Osteoblast (primary cell): ENCODE data around the gene RAB25. TPM values are rescaled to one million over a fixed set of nuclear protein-coding genes. Genes with fewer than 3 reads are reported as not detected.

ENCODE experiments used
- DNase-seq: peaks from one replicate; pipeline ENCODE4 v3.0.0; 2011; ENCODE audit warnings: low spot score, mixed read lengths; ENCODE audit not compliant: insufficient read length; ENCODE audit errors: missing footprints
- H2AFZ ChIP-seq: 2 replicates; pipeline ENCODE4 v1.6.0; 2011; ENCODE audit warnings: mild to moderate bottlenecking, low read length
- H3K27ac ChIP-seq: 2 replicates; pipeline ENCODE4 v1.5.1; 2011; ENCODE audit warnings: mild to moderate bottlenecking, low read depth, low read length, moderate library complexity
- H3K27me3 ChIP-seq: 2 replicates; pipeline ENCODE4 v1.6.0; 2012; ENCODE audit warnings: mild to moderate bottlenecking, control low read depth, inconsistent platforms, low read length, moderate library complexity; ENCODE audit not compliant: insufficient read depth
- H3K36me3 ChIP-seq: 2 replicates; pipeline ENCODE4 v1.5.1; 2011; ENCODE audit warnings: mild to moderate bottlenecking, low read length, control low read depth, moderate library complexity; ENCODE audit not compliant: insufficient read depth
- H3K4me1 ChIP-seq: 2 replicates; pipeline ENCODE4 v1.5.1; 2011; ENCODE audit warnings: mild to moderate bottlenecking, low read length, control low read depth, moderate library complexity; ENCODE audit not compliant: insufficient read depth
- H3K4me2 ChIP-seq: 2 replicates; pipeline ENCODE4 v1.6.0; 2011; ENCODE audit warnings: mild to moderate bottlenecking, low read length; ENCODE audit not compliant: insufficient read depth
- H3K4me3 ChIP-seq: fragments of 200-600 bp; sonication (generic); 3 replicates; pipeline ENCODE4 v1.5.1; 2012; ENCODE audit warnings: mild to moderate bottlenecking, low read length, inconsistent platforms; ENCODE audit not compliant: insufficient read depth
- H3K79me2 ChIP-seq: 2 replicates; pipeline ENCODE4 v1.6.0; 2012; ENCODE audit warnings: mild to moderate bottlenecking, low read length, control low read depth, inconsistent platforms; ENCODE audit not compliant: insufficient read depth
- H3K9me3 ChIP-seq: 2 replicates; pipeline ENCODE4 v1.5.1; 2011; ENCODE audit warnings: low read depth, low read length, control low read depth
- H4K20me1 ChIP-seq: 2 replicates; pipeline ENCODE4 v1.6.0; 2012; ENCODE audit warnings: mild to moderate bottlenecking, low read length, control low read depth; ENCODE audit not compliant: insufficient read depth
- CTCF ChIP-seq: IDR thresholded peaks from 2 replicates; pipeline ENCODE4 v1.5.1; 2011; ENCODE audit warnings: mild to moderate bottlenecking, low read depth, low read length, moderate library complexity; ENCODE audit errors: extremely low read depth
- total RNA-seq: library from RNA; depleted of rRNA; stranded (reverse); fragments of >200 nt; gene quantifications from 2 replicates; pipeline ENCODE4 v1.2.3, GENCODE V29; 2012

The RAB25 gene
- total RNA-seq, 1 donor: not detected

DNA sequence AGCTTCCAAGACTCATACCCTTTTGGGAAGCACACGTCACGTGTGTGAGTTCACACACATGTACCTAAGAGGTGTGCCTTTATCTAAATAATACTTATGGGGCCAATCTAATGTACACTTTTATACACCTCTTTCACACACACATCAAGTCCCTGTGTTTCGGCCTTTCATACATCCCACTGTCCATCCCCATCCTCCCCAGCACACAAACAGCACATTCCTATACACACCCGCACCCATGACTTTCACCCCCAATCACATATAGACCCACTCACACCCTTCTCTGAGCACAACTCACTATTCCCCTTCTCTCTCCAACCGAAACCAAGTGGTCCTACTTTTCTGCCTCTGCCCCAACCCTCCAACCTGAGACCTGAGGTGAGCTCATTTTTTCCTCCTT, 17.8 kb downstream of the RAB25 start:
- no peaks in the 10 kb centered on the region for H3K36me3 ChIP-seq
- H4K20me1 ChIP-seq: no peaks in the 10 kb centered on the region
- H3K4me1 ChIP-seq: peaks cover 10% of the 10 kb centered on the region
- H3K27ac ChIP-seq: no peak overlapping the region
- no peaks in the 10 kb centered on the region for H3K79me2 ChIP-seq
- peak; percentile 62 for DNase-seq
- H3K4me3 ChIP-seq: no peak overlapping the region
- no peak overlapping the region for H3K4me2 ChIP-seq
- H2AFZ ChIP-seq: no peak overlapping the region
- no peak for TF ChIP-seq CTCF
- H3K9me3 ChIP-seq: no peaks in the 10 kb centered on the region
- H3K27me3 ChIP-seq: peaks cover 4% of the 10 kb centered on the region

DNA sequence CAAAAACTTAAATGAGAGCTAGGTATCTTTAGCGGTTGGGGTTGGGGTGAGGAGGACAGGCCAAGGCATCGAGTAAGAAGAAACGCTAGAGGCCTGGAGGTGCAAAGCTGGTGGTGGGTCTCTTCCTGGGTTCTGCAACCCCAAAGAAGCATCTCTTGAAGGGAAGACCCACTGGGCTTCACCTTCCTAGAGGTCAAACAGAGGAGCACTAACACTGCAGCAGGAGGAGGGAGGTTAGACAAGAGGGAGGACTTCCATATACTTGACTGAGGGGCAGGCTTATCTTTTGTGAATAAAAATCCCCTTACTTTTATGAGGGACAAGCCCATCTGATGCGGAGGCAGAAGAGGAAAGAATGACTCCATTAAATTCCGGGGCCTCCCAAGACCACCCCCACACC, 18.8 kb downstream of the RAB25 start:
- Histone ChIP-seq H3K4me2 (no peak overlapping the region), H3K9me3 (no peaks in the 10 kb centered on the region), H3K27ac (no peak overlapping the region), H4K20me1 (no peaks in the 10 kb centered on the region), H3K4me1 (peaks cover 14% of the 10 kb centered on the region), H3K27me3 (peaks cover 4% of the 10 kb centered on the region), H3K4me3 (no peak overlapping the region), H3K36me3 (no peaks in the 10 kb centered on the region), H3K79me2 (no peaks in the 10 kb centered on the region), H2AFZ (no peak overlapping the region)
- TF ChIP-seq CTCF: no peak
- peak; percentile 50 for DNase-seq

- H3K36me3 ChIP-seq: no peaks in the 10 kb centered on the region
- TF ChIP-seq CTCF: no peak
- H3K27ac ChIP-seq: no peak overlapping the region
- H3K4me2 ChIP-seq: peak overlapping the region; percentile 89
- H3K27me3 ChIP-seq: peaks cover 4% of the 10 kb centered on the region
- peaks cover 14% of the 10 kb centered on the region for H3K4me1 ChIP-seq
- H2AFZ ChIP-seq: no peak overlapping the region
- DNase-seq: peak; percentile 81
- no peaks in the 10 kb centered on the region for H3K79me2 ChIP-seq
- H4K20me1 ChIP-seq: no peaks in the 10 kb centered on the region
- H3K9me3 ChIP-seq: no peaks in the 10 kb centered on the region
- peak overlapping the region; percentile 88 for H3K4me3 ChIP-seq
These were observed 19.4 kb downstream of the RAB25 start for GRCh38 chr1:156080241-156080862.

GRCh38 chr1:156080863-156081179, 19.9 kb downstream of the RAB25 start:
- H3K27ac ChIP-seq: no peak overlapping the region
- H2AFZ ChIP-seq: no peak overlapping the region

More at GRCh38 chr1:156080863-156081179, 19.9 kb downstream of the RAB25 start:
- Histone ChIP-seq H3K4me1 (peaks cover 14% of the 10 kb centered on the region), H3K36me3 (no peaks in the 10 kb centered on the region), H3K4me3 (peak overlapping the region; percentile 88), H3K9me3 (no peaks in the 10 kb centered on the region), H3K4me2 (peak overlapping the region; percentile 89), H4K20me1 (no peaks in the 10 kb centered on the region), H3K27me3 (peaks cover 4% of the 10 kb centered on the region), H3K79me2 (no peaks in the 10 kb centered on the region)
- no peak for TF ChIP-seq CTCF
- DNase-seq: peak; percentile 77
